DOHH2 (cell line): ENCODE results near the gene TMEM119.

ENCODE experiments used
- H3F3A ChIP-seq: fragments of 200-600 bp; sonication (generic), shearing (Covaris generic); 2 replicates; pipeline ENCODE4 v1.6.0; 2016; ENCODE audit warnings: antibody characterized with exemption, mild to moderate bottlenecking; ENCODE audit not compliant: control insufficient read depth, insufficient read depth
- H3K27ac ChIP-seq: fragments of 200-600 bp; sonication (generic); 2 replicates; pipeline ENCODE4 v1.5.1; 2014; ENCODE audit warnings: low read depth, mild to moderate bottlenecking, low read length, moderate library complexity
- H3K27me3 ChIP-seq: fragments of 200-600 bp; sonication (generic); 2 replicates; pipeline ENCODE4 v1.6.1; 2014; ENCODE audit warnings: mild to moderate bottlenecking, low read length, mixed read lengths; ENCODE audit not compliant: control insufficient read depth
- H3K36me3 ChIP-seq: fragments of 200-600 bp; sonication (generic); 2 replicates; pipeline ENCODE4 v1.6.1; 2014; ENCODE audit warnings: mild to moderate bottlenecking, low read length, moderate library complexity, mixed read lengths; ENCODE audit not compliant: control insufficient read depth
- H3K4me1 ChIP-seq: fragments of 200-600 bp; sonication (generic); 2 replicates; pipeline ENCODE4 v1.6.1; 2014; ENCODE audit warnings: mild to moderate bottlenecking, low read length, mixed read lengths; ENCODE audit not compliant: control insufficient read depth
- H3K4me2 ChIP-seq: fragments of 200-600 bp; sonication (generic); 2 replicates; pipeline ENCODE4 v1.6.0; 2014; ENCODE audit warnings: mild to moderate bottlenecking, low read length, moderate library complexity
- H3K4me3 ChIP-seq: fragments of 200-600 bp; sonication (generic); 2 replicates; pipeline ENCODE4 v1.5.1; 2014; ENCODE audit warnings: mild to moderate bottlenecking, low read length, mixed read lengths
- H3K79me2 ChIP-seq: fragments of 200-600 bp; sonication (generic); 2 replicates; pipeline ENCODE4 v1.6.1; 2014; ENCODE audit warnings: mild to moderate bottlenecking, low read length, mixed read lengths; ENCODE audit not compliant: control insufficient read depth
- H3K9me2 ChIP-seq: fragments of 200-600 bp; sonication (generic); replicated peaks from 2 replicates; pipeline ENCODE4 v1.6.1; 2014; ENCODE audit warnings: mild to moderate bottlenecking, low read length, mixed read lengths; ENCODE audit not compliant: control insufficient read depth
- H3K9me3 ChIP-seq: fragments of 200-600 bp; sonication (generic); 2 replicates; pipeline ENCODE4 v1.6.1; 2014; ENCODE audit warnings: antibody characterized with exemption, low read length, mixed read lengths; ENCODE audit not compliant: control insufficient read depth, insufficient read depth
- H4K20me1 ChIP-seq: fragments of 200-600 bp; sonication (generic); 2 replicates; pipeline ENCODE4 v1.6.0; 2014; ENCODE audit warnings: low read depth, mild to moderate bottlenecking, antibody characterized with exemption, low read length, moderate library complexity; ENCODE audit not compliant: control insufficient read depth, insufficient read depth
- EZH2phosphoT487 ChIP-seq: fragments of 200-600 bp; sonication (generic); IDR thresholded peaks from 2 replicates; pipeline ENCODE4 v1.6.1; 2017; ENCODE audit warnings: borderline replicate concordance, mild to moderate bottlenecking, antibody characterized with exemption, low read length, moderate library complexity, mixed read lengths
- TF ChIP-seq, protein P1 (sequence below): fragments of 200-600 bp; sonication (generic); IDR thresholded peaks from one replicate; pipeline ENCODE4 v1.5.1; 2014; ENCODE audit warnings: antibody characterized with exemption, mild to moderate bottlenecking, low read depth, low read length; ENCODE audit not compliant: poor library complexity, severe bottlenecking

TMEM119 gene

DNA sequence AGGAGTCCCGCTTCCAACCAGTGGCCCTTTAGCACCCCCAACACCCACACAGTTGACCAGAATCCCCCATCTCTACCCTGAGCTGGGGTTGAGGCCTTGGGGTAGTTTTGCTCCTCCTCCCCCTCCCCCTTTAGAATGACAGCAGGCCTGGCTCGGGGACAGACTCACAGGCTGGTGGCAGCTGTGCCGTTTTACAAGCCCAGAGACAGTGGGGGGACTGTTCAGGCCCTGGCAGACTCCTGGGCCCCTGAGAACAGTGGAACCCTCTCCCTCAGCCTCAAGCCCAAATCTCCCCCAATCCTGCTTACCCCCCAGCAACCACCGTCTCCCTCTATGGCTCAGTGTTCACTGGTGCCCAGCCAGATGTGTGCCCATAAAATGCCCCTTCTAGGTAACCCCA, 10.1 kb downstream of the TMEM119 start:
- Histone ChIP-seq H3K36me3 (no peaks in the 10 kb centered on the region), H3K4me3 (no peak overlapping the region), H3K4me2 (no peak overlapping the region), H3K27ac (no peak overlapping the region), H3K9me2 (no peaks in the 10 kb centered on the region), H3K4me1 (no peaks in the 10 kb centered on the region), H3F3A (no peaks in the 10 kb centered on the region), H3K9me3 (no peaks in the 10 kb centered on the region), H3K79me2 (no peaks in the 10 kb centered on the region), H4K20me1 (no peaks in the 10 kb centered on the region), H3K27me3 (peaks cover 20% of the 10 kb centered on the region)
- TF ChIP-seq, protein P1, sequence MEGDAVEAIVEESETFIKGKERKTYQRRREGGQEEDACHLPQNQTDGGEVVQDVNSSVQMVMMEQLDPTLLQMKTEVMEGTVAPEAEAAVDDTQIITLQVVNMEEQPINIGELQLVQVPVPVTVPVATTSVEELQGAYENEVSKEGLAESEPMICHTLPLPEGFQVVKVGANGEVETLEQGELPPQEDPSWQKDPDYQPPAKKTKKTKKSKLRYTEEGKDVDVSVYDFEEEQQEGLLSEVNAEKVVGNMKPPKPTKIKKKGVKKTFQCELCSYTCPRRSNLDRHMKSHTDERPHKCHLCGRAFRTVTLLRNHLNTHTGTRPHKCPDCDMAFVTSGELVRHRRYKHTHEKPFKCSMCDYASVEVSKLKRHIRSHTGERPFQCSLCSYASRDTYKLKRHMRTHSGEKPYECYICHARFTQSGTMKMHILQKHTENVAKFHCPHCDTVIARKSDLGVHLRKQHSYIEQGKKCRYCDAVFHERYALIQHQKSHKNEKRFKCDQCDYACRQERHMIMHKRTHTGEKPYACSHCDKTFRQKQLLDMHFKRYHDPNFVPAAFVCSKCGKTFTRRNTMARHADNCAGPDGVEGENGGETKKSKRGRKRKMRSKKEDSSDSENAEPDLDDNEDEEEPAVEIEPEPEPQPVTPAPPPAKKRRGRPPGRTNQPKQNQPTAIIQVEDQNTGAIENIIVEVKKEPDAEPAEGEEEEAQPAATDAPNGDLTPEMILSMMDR: no peak
- TF ChIP-seq EZH2phosphoT487: no peak

DNA sequence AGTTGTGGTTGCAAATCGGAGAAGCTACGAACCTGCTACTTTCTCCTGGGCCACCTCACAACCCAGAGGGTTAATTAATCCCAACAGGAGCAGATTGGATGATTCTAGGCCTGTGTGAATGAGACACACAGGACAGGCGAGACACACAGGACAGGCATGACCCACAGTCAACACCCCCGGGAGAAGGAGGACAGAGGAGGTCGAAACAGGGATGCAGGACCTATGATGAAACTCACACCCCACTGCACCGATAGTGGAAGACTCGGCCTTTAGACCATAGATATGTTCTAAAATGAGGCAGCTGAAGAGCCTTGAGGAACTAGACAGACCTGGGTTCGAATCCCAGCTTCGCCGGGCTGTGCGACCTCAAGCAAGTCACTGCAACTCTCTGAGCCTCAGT, 11.6 kb downstream of the TMEM119 start:
- Histone ChIP-seq H3F3A (no peaks in the 10 kb centered on the region), H3K9me2 (no peaks in the 10 kb centered on the region), H3K4me3 (no peak overlapping the region), H4K20me1 (no peaks in the 10 kb centered on the region), H3K36me3 (no peaks in the 10 kb centered on the region), H3K79me2 (no peaks in the 10 kb centered on the region), H3K4me2 (no peak overlapping the region), H3K27me3 (peaks cover 20% of the 10 kb centered on the region), H3K27ac (no peak overlapping the region), H3K9me3 (no peaks in the 10 kb centered on the region), H3K4me1 (no peaks in the 10 kb centered on the region)
- TF ChIP-seq EZH2phosphoT487: no peak
- TF ChIP-seq, protein P1: no peak

- Histone ChIP-seq H3F3A (no peaks in the 10 kb centered on the region), H3K4me3 (no peak overlapping the region), H3K27ac (no peak overlapping the region), H3K79me2 (no peaks in the 10 kb centered on the region), H3K36me3 (no peaks in the 10 kb centered on the region), H3K4me1 (no peaks in the 10 kb centered on the region), H3K27me3 (peaks cover 20% of the 10 kb centered on the region), H3K9me3 (no peaks in the 10 kb centered on the region), H3K4me2 (no peak overlapping the region), H4K20me1 (no peaks in the 10 kb centered on the region), H3K9me2 (no peaks in the 10 kb centered on the region)
- no peak for TF ChIP-seq EZH2phosphoT487
These were observed 12.0 kb downstream of the TMEM119 start for GRCh38 chr12:108585864-108586263.

GRCh38 chr12:108584456-108585065, 13.3 kb downstream of the TMEM119 start:
- no peaks in the 10 kb centered on the region for H3K9me2 ChIP-seq
- no peak overlapping the region for H3K4me3 ChIP-seq
- peaks cover 20% of the 10 kb centered on the region for H3K27me3 ChIP-seq
- no peaks in the 10 kb centered on the region for H3K36me3 ChIP-seq
- TF ChIP-seq, protein P1: no peak
- no peak overlapping the region for H3K4me2 ChIP-seq
- H3K4me1 ChIP-seq: peaks cover 4% of the 10 kb centered on the region
- no peaks in the 10 kb centered on the region for H4K20me1 ChIP-seq
- H3K9me3 ChIP-seq: no peaks in the 10 kb centered on the region
- H3K79me2 ChIP-seq: no peaks in the 10 kb centered on the region
- H3F3A ChIP-seq: no peaks in the 10 kb centered on the region
- H3K27ac ChIP-seq: no peak overlapping the region
